IPS-15b (cell line): ENCODE results near the gene FTCD.

Experiments
- H3K27me3 ChIP-seq: one replicate; pipeline ENCODE4 v1.6.1; 2013; ENCODE audit warnings: low read length; ENCODE audit not compliant: control insufficient read depth, insufficient read depth
- H3K36me3 ChIP-seq: one replicate; pipeline ENCODE4 v1.6.1; 2013; ENCODE audit warnings: low read length; ENCODE audit not compliant: control insufficient read depth, insufficient read depth
- H3K4me1 ChIP-seq: one replicate; pipeline ENCODE4 v1.6.1; 2013; ENCODE audit warnings: mild to moderate bottlenecking, low read length; ENCODE audit not compliant: control insufficient read depth, insufficient read depth
- H3K4me3 ChIP-seq: one replicate; pipeline ENCODE4 v1.5.1; 2013; ENCODE audit warnings: low read depth, low read length
- H3K9ac ChIP-seq: one replicate; pipeline ENCODE4 v1.6.1; 2013; ENCODE audit warnings: low read depth, mild to moderate bottlenecking, low read length
- H3K9me3 ChIP-seq: one replicate; pipeline ENCODE4 v1.6.1; 2013; ENCODE audit warnings: mild to moderate bottlenecking, low read length; ENCODE audit not compliant: control insufficient read depth, insufficient read depth

The FTCD gene

DNA sequence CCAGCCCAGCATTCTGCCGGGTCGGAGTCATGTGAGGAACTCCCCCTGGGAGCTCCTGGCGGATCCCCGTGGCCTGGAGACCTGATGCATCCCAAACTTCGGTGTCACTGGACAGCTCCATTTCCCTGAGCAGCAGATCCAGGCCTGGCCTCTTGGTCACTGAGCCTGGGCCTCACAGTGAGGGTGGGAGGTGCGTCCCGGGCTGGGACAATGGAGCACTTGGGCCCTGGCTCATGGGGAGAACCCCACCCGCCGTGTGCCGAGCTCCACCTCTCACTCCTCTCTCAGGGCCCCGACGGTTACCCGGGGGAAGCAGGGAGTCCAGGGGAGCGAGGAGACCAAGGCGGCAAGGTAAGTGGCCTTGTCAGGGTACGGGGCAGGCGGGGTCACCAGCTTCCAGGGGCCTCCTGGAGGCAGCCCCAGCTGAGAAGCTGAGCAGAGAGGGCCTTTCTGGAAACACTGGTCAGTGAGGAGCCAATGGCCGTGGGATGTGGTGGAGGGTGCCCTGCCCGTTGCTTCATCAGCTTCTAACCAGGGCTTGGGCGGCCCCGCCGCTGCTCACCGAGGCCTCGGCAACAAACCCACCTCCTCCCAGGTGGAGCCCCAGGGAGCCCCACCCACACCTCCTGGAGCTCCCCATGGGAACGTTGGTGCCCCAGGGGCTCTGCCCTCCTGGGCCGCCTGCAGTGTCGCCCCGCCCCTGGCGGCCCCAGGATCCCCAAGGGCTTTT is 37.6 kb downstream of the FTCD start:
- Histone ChIP-seq H3K36me3 (peaks cover 40% of the 10 kb centered on the region), H3K4me3 (no peak overlapping the region), H3K27me3 (no peaks in the 10 kb centered on the region), H3K9me3 (no peaks in the 10 kb centered on the region), H3K4me1 (no peaks in the 10 kb centered on the region), H3K9ac (no peak overlapping the region)

DNA sequence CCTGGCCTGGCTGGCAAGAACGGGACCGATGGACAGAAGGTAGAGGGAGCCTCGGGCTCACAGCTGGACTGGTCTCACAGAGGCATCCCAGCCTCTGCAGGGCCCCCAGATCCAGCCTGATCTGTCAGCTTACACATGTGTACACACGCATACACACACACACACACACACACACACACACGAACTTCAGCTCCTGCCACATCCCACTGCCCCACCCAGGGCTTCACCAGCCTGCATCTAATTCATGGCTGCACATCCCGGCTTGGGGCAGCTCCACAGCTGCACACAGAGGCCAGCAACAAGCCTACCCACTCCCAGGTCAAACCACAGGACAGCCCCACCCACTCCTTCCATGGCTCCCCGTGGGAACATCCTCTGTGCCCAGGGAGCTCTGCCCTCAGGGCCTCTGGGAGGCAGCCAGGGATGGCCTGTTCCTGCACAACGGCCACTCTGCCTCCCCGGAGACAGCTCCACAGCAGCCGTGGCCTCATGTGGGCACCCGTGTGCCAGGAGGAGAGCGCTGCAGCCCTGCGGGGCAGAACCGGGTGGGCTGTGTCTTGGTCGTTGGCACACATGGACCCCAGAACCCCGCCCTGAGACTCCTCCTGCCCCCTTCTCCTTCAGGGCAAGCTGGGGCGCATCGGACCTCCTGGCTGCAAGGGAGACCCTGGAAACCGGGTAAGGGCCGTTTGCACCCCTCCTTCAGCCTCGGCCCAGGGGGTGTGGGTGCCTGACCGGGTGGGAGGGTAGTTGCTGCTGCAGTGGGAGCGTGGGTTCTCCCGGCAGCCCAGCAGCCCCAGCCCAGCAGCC is 38.4 kb downstream of the FTCD start:
- Histone ChIP-seq H3K9me3 (no peaks in the 10 kb centered on the region), H3K9ac (no peak overlapping the region), H3K4me1 (no peaks in the 10 kb centered on the region), H3K4me3 (no peak overlapping the region), H3K36me3 (peaks cover 41% of the 10 kb centered on the region), H3K27me3 (no peaks in the 10 kb centered on the region)

- H3K9me3 ChIP-seq: no peaks in the 10 kb centered on the region
- no peak overlapping the region for H3K9ac ChIP-seq
- no peaks in the 10 kb centered on the region for H3K27me3 ChIP-seq
- H3K4me3 ChIP-seq: no peak overlapping the region
- peaks cover 39% of the 10 kb centered on the region for H3K36me3 ChIP-seq
- H3K4me1 ChIP-seq: no peaks in the 10 kb centered on the region
Observed at GRCh38 chr21:46116189-46116775, 39.1 kb downstream of the FTCD start.

DNA sequence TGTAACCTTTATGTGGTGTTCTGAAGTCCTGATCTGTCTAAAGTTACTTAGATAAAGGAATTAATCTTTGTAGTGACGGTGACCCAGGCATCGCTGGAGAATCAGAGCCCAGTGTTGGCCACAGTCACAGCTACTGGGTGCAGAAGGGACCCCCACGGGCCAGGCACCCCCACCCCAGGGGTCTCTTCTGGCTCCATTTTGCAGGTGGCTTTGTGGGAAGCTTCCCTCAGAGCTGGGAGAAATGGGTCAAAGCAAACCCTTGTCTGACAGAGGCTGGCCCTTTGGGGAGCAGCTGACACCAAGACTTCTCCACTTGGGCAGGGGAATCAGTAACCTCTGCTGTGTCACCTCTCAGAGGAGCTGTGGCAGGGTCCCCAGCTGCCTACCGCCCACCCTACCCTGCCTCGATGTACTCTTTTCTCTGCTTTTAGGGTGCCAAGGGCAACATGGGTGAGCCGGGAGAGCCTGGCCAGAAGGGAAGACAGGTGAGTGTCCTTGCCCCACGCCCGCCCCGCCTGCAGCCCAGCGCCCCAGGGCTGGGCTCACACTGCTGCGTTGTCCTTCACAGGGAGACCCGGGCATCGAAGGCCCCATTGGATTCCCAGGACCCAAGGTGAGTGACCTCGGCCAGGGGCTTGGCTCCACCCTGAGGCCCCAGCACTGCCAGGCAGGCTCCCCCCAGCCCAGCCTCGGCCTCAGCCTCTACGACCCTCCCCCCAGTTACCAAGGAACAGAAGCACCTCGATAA is 39.8 kb downstream of the FTCD start:
- H3K4me1 ChIP-seq: no peaks in the 10 kb centered on the region
- no peak overlapping the region for H3K9ac ChIP-seq
- no peaks in the 10 kb centered on the region for H3K27me3 ChIP-seq
- peaks cover 39% of the 10 kb centered on the region for H3K36me3 ChIP-seq
- H3K4me3 ChIP-seq: no peak overlapping the region
- no peaks in the 10 kb centered on the region for H3K9me3 ChIP-seq

GRCh38 chr21:46114963-46115362 is 40.4 kb downstream of the FTCD start:
- H3K4me1 ChIP-seq: no peaks in the 10 kb centered on the region
- no peak overlapping the region for H3K9ac ChIP-seq
- no peaks in the 10 kb centered on the region for H3K27me3 ChIP-seq
- H3K9me3 ChIP-seq: no peaks in the 10 kb centered on the region
- peaks cover 40% of the 10 kb centered on the region for H3K36me3 ChIP-seq
- H3K4me3 ChIP-seq: no peak overlapping the region

GRCh38 chr21:46113497-46114176 is 41.7 kb downstream of the FTCD start:
- H3K4me3 ChIP-seq: no peak overlapping the region
- H3K4me1 ChIP-seq: no peaks in the 10 kb centered on the region
- no peaks in the 10 kb centered on the region for H3K27me3 ChIP-seq
- H3K9me3 ChIP-seq: no peaks in the 10 kb centered on the region
- H3K36me3 ChIP-seq: peaks cover 36% of the 10 kb centered on the region
- no peak overlapping the region for H3K9ac ChIP-seq

- Histone ChIP-seq H3K9me3 (no peaks in the 10 kb centered on the region), H3K9ac (no peak overlapping the region), H3K27me3 (no peaks in the 10 kb centered on the region), H3K4me1 (no peaks in the 10 kb centered on the region), H3K36me3 (peaks cover 35% of the 10 kb centered on the region), H3K4me3 (no peak overlapping the region)
Observed at GRCh38 chr21:46112725-46113215, 42.6 kb downstream of the FTCD start.

DNA sequence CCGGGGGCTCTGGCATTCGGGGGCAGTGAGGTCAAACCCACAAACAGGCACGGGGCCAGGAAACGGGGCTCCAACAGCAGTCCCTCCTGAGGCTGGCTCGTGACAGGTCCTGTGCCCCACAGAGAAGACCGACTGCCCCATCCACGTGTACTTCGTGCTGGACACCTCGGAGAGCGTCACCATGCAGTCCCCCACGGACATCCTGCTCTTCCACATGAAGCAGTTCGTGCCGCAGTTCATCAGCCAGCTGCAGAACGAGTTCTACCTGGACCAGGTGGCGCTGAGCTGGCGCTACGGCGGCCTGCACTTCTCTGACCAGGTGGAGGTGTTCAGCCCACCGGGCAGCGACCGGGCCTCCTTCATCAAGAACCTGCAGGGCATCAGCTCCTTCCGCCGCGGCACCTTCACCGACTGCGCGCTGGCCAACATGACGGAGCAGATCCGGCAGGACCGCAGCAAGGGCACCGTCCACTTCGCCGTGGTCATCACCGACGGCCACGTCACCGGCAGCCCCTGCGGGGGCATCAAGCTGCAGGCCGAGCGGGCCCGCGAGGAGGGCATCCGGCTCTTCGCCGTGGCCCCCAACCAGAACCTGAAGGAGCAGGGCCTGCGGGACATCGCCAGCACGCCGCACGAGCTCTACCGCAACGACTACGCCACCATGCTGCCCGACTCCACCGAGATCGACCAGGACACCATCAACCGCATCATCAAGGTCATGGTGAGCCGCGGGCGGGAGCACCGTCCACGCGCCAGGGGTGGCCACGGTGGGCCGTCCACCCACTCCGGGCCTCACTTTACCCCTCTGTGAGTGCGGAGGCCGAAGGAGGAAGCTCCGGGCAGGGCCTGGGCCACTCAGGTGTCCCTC is 43.3 kb downstream of the FTCD start:
- Histone ChIP-seq H3K4me3 (no peak overlapping the region), H3K4me1 (no peaks in the 10 kb centered on the region), H3K9me3 (no peaks in the 10 kb centered on the region), H3K27me3 (no peaks in the 10 kb centered on the region), H3K9ac (no peak overlapping the region), H3K36me3 (peaks cover 35% of the 10 kb centered on the region)

GRCh38 chr21:46111193-46111571 is 44.2 kb downstream of the FTCD start:
- H3K9me3 ChIP-seq: no peaks in the 10 kb centered on the region
- no peaks in the 10 kb centered on the region for H3K4me1 ChIP-seq
- H3K36me3 ChIP-seq: peaks cover 29% of the 10 kb centered on the region
- H3K9ac ChIP-seq: no peak overlapping the region
- H3K4me3 ChIP-seq: no peak overlapping the region
- H3K27me3 ChIP-seq: no peaks in the 10 kb centered on the region

DNA sequence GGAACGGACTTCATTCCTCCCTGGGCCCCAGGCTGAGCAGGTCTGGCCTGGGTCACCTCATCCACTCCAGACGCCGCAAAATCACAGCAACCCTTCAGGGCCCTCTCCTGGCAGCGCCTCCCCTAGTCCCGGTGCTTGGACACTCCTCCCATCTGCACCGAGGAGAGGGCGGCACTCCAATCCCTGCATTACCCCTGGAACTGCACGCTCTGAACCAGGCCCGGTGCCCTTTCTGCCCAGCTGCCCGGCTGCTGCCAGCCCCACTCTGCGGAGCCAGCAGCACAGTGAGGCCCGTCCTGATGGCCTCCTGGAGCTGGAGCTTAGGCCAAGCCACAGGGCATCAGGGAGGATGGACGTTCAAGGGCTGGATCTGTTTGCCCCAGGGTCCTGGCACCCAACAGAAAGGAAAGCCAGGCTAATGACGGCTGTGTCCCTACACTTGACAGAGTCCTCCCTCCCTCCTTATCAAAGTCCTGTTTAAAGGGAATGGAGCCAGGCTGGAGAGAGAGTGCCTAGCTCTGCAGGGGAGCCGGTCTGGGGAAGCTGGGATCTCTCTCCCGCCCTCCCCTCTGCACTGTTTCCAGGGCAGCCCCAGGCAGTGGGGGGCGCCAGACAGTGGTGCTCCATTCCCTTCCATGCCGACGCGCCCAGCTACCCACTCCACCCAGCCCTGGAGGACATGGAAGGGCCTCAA is 44.7 kb downstream of the FTCD start:
- no peaks in the 10 kb centered on the region for H3K4me1 ChIP-seq
- no peaks in the 10 kb centered on the region for H3K27me3 ChIP-seq
- no peaks in the 10 kb centered on the region for H3K9me3 ChIP-seq
- peaks cover 23% of the 10 kb centered on the region for H3K36me3 ChIP-seq
- no peak overlapping the region for H3K4me3 ChIP-seq
- H3K9ac ChIP-seq: no peak overlapping the region
